MCF 10A (cell line): Measurements from ENCODE around the gene PLXNA3. TPM values are rescaled to one million over a fixed set of nuclear protein-coding genes. Genes with fewer than 3 reads are reported as not detected.

Source experiments
- BruUV-seq: library from RNA; stranded (reverse); fragments of 400-500 nt; replicated peaks from 2 replicates; lab custom pipeline; 2021; lab: Mats Ljungman, UMichigan
- CTCF ChIA-PET: fragments of 300-600 bp; sonication (Branson Sonifier 250); formaldehyde crosslinking; extraction: SDS; loops from one replicate; lab custom pipeline; 2021; ENCODE audit warnings: antibody characterized with exemption, inconsistent platforms; lab: Yijun Ruan, JAX
- POLR2A ChIA-PET: fragments of 300-600, 350-650 bp; sonication (Branson Sonifier 250); formaldehyde crosslinking; extraction: SDS; loops from one replicate; lab custom pipeline; 2020; ENCODE audit warnings: antibody characterized with exemption, inconsistent platforms; lab: Yijun Ruan, JAX
- DNase-seq: peaks from one replicate; pipeline ENCODE4 v3.0.0-alpha.2; 2018; ENCODE audit not compliant: unreplicated experiment
- H3K27ac Mint-ChIP-seq: one replicate; pipeline ENCODE4 v1.8.0; 2022; ENCODE audit warnings: mild to moderate bottlenecking, low read depth, mixed read lengths; ENCODE audit not compliant: unreplicated experiment
- H3K27me3 Mint-ChIP-seq: one replicate; pipeline ENCODE4 v1.8.0; 2022; ENCODE audit warnings: mixed read lengths; ENCODE audit not compliant: insufficient read depth, unreplicated experiment
- H3K36me3 Mint-ChIP-seq: one replicate; pipeline ENCODE4 v1.8.0; 2022; ENCODE audit warnings: mild to moderate bottlenecking, moderate library complexity, mixed read lengths; ENCODE audit not compliant: insufficient read depth, unreplicated experiment
- H3K4me1 Mint-ChIP-seq: one replicate; pipeline ENCODE4 v1.8.0; 2022; ENCODE audit warnings: mixed read lengths; ENCODE audit not compliant: insufficient read depth, unreplicated experiment
- H3K4me3 Mint-ChIP-seq: one replicate; pipeline ENCODE4 v1.8.0; 2022; ENCODE audit warnings: mild to moderate bottlenecking, moderate library complexity, mixed read lengths; ENCODE audit not compliant: unreplicated experiment
- H3K9me3 Mint-ChIP-seq: one replicate; pipeline ENCODE4 v1.8.0; 2022; ENCODE audit warnings: mixed read lengths; ENCODE audit not compliant: unreplicated experiment
- CTCF ChIP-seq: fragments of 200-600 bp; IDR thresholded peaks from one replicate; pipeline ENCODE4 v1.8.0; 2022; ENCODE audit warnings: antibody characterized with exemption, mild to moderate bottlenecking; ENCODE audit not compliant: unreplicated experiment
- intact Hi-C: fragments of 100-400 bp; cut with micrococcal nuclease; formaldehyde crosslinking; loops from 2 replicates; pipeline ENCODE4 v1.14.1; 2022
- total RNA-seq: library from RNA; stranded (reverse); gene quantifications from 2 replicates; pipeline ENCODE4 v1.2.3, GENCODE V29; 2022

PLXNA3 gene
- total RNA-seq, 1 experiment from 2014 or later: 48.0 TPM

GRCh38 chrX:154472685-154473632 is 14.9 kb downstream of the PLXNA3 start:
- intact Hi-C loops: no loop called here
- BruUV-seq: no TSS peak
- ChIA-PET POLR2A (no interaction called here), CTCF (interaction anchor here (0.8 to 1.1 kb wide), 2 partner anchors 13 to 116 kb away, joined by 3 to 4 read pairs; partner anchors contain the start of gene UBL4A)
- peaks cover 29% of the 10 kb centered on the region for H3K36me3 Mint-ChIP-seq
- H3K27ac Mint-ChIP-seq: no peak overlapping the region
- peaks cover 13% of the 10 kb centered on the region for H3K27me3 Mint-ChIP-seq
- no peak overlapping the region for H3K4me3 Mint-ChIP-seq
- H3K9me3 Mint-ChIP-seq: no peaks in the 10 kb centered on the region
- no peaks in the 10 kb centered on the region for H3K4me1 Mint-ChIP-seq
- DNase-seq: no peak
- TF ChIP-seq CTCF: no peak

DNA sequence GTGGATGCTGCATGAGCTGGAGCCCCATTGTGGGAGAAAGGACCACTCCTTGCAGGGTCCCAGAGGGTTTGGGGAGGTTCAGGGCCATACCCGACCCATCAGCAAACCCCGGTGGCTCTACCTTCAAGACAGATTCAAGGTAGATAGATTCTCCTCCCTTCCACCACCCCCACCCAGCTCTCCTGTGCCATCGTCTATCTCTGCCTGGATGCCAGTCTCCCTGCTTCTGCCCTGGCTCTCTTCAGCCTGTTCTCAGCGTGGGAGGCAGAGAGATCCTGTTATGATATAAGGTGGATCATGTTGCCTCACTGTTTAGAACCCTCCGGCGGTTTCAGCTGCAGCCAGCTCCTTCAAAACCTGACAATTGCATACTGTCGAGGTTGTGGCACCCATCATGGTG is 15.6 kb downstream of the PLXNA3 start:
- Mint-ChIP-seq H3K4me3 (no peak overlapping the region), H3K36me3 (peaks cover 29% of the 10 kb centered on the region), H3K27me3 (peaks cover 13% of the 10 kb centered on the region), H3K4me1 (no peaks in the 10 kb centered on the region), H3K27ac (no peak overlapping the region), H3K9me3 (no peaks in the 10 kb centered on the region)
- no peak for TF ChIP-seq CTCF
- BruUV-seq: no TSS peak
- POLR2A ChIA-PET: no interaction called here
- DNase-seq: no peak
- CTCF ChIA-PET: interaction anchor here (1.1 kb wide), 1 partner anchor 12 kb away, joined by 4 read pairs; the partner anchor contains the start of gene UBL4A
- intact Hi-C loops: no loop called here

- CTCF ChIA-PET: interaction anchor here (0.7 to 0.8 kb wide), 2 partner anchors 12 to 28 kb away, joined by 3 read pairs; no protein-coding TSS in a partner anchor
- intact Hi-C loops: no loop called here
These were observed 18.7 kb downstream of the PLXNA3 start for GRCh38 chrX:154476821-154477220.

More at GRCh38 chrX:154476821-154477220, 18.7 kb downstream of the PLXNA3 start:
- POLR2A ChIA-PET: interaction anchor here (0.6 to 1.6 kb wide), 4 partner anchors 13 to 94 kb away, joined by 3 to 8 read pairs (median 4); partner anchors contain the start of genes FAM3A and SLC10A3
- peaks cover 15% of the 10 kb centered on the region for H3K27me3 Mint-ChIP-seq
- H3K36me3 Mint-ChIP-seq: peaks cover 20% of the 10 kb centered on the region
- BruUV-seq: no TSS peak
- H3K4me1 Mint-ChIP-seq: no peaks in the 10 kb centered on the region
- no peak for TF ChIP-seq CTCF
- H3K9me3 Mint-ChIP-seq: no peaks in the 10 kb centered on the region
- H3K27ac Mint-ChIP-seq: no peak overlapping the region
- H3K4me3 Mint-ChIP-seq: no peak overlapping the region
- no peak for DNase-seq
